Measurements from ENCODE around the gene OTOA.

GRCh38 chr16:21641916-21642315 lies 21.9 kb upstream of the OTOA start:
- TF ChIP-seq CTCF (IDR thresholded peaks at IDR 0.05) (no peak), POLR2A (IDR thresholded peaks at IDR 0.05) (no peak)
